BE2C (cell line): ENCODE measurements around the gene SORBS1.

Experiments used
- DNase-seq: peaks from one replicate; pipeline ENCODE4 v3.0.0-alpha.2; 2020
- H3K27me3 ChIP-seq: fragments of 250-450 bp; sonication (Bioruptor Pico); 2 replicates; pipeline ENCODE4 v1.5.1; 2020; ENCODE audit warnings: mild to moderate bottlenecking
- H3K36me3 ChIP-seq: fragments of 250-450 bp; sonication (Bioruptor Pico); 2 replicates; pipeline ENCODE4 v1.5.1; 2020; ENCODE audit warnings: mild to moderate bottlenecking
- H3K4me1 ChIP-seq: fragments of 250-450 bp; sonication (Bioruptor Pico); 2 replicates; pipeline ENCODE4 v1.5.1; 2020
- H3K4me3 ChIP-seq: 2 replicates; pipeline ENCODE4 v1.5.1; 2011; ENCODE audit warnings: low read depth, low read length
- H3K9me3 ChIP-seq: fragments of 250-450 bp; sonication (Bioruptor Pico); 2 replicates; pipeline ENCODE4 v1.5.1; 2020
- CTCF ChIP-seq: IDR thresholded peaks from 2 replicates; pipeline ENCODE4 v1.5.1; 2012; ENCODE audit warnings: mild to moderate bottlenecking, low read depth, low read length

The SORBS1 gene

GRCh38 chr10:95558593-95559320, 2.4 kb downstream of the SORBS1 start:
- Histone ChIP-seq H3K4me1 (no peaks in the 10 kb centered on the region; the same call in 1 of the 2 replicates), H3K4me3 (no peak overlapping the region), H3K9me3 (no peaks in the 10 kb centered on the region), H3K27me3 (peaks cover 28% of the 10 kb centered on the region), H3K36me3 (no peaks in the 10 kb centered on the region)
- no peak for DNase-seq
- no peak for TF ChIP-seq CTCF

DNA sequence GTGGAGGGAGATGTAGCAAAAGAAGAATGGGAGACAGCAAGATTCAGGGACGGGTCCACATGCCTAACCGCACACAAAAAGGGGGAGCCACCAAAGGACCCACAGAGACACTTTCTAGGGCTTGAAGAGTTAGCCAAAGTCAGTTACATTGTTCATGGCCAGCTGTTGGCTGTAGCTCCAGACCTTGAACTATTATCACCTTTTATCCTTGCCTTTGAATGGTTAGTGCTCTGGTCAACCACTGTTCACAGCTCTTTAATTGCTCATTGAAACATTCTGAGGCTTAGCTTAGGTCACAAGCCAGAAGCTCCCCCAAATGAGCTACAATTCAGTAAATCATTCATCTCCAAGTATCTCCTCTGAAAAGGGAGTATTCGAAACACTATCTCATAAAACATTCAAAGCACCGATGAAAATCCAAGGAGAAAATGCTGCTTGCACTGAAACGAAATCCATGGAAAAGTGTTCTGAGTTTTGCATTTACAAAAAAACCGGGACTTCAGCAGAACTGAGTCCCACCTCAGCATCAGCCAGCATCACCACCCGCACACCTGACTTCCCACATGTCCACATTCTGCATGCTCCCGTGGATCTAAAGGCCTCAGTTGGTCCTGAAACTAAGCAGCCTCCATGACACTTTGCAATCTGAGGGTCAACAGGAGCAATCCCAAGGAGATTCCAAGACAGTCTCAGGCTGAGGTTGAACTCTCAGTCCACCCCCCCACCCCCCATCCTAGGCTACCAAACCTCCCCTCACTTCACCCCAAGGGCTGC, 4.0 kb downstream of the SORBS1 start:
- TF ChIP-seq CTCF: no peak
- Histone ChIP-seq H3K4me1 (no peaks in the 10 kb centered on the region; the same call in 1 of the 2 replicates), H3K27me3 (peaks cover 28% of the 10 kb centered on the region), H3K36me3 (no peaks in the 10 kb centered on the region), H3K4me3 (no peak overlapping the region), H3K9me3 (no peaks in the 10 kb centered on the region)
- DNase-seq: no peak

DNA sequence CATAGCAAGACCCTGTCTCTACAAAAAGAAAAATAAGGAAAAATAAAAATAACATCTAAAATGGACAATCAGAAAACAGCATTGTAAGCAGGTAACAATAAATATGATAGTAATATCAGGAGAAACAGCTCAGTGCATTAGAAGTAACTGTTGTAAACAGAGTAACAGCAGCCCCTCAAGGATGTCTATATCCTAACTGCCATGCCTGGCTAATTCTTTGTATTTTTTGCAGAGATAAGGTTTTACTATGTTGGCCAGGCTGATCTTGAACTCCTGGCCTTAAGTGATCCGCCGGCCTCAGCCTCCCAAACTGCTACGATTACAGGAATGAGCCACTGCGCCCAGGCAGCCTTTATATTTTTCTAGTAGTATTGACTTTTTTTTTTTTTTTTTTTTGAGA, 7.5 kb downstream of the SORBS1 start:
- Histone ChIP-seq H3K9me3 (no peaks in the 10 kb centered on the region), H3K4me3 (no peak overlapping the region), H3K36me3 (no peaks in the 10 kb centered on the region), H3K27me3 (peaks cover 9% of the 10 kb centered on the region; the same call in 1 of the 2 replicates), H3K4me1 (no peaks in the 10 kb centered on the region)
- TF ChIP-seq CTCF: no peak
- DNase-seq: no peak

- TF ChIP-seq CTCF: no peak
- Histone ChIP-seq H3K27me3 (0 out of 2 replicates have a peak, but pooled peaks cover under 1% of the 10 kb centered on the region), H3K4me1 (no peaks in the 10 kb centered on the region), H3K36me3 (no peaks in the 10 kb centered on the region), H3K4me3 (no peak overlapping the region), H3K9me3 (no peaks in the 10 kb centered on the region)
- DNase-seq: no peak
Observed at GRCh38 chr10:95552679-95553342, 8.4 kb downstream of the SORBS1 start.

GRCh38 chr10:95550073-95550672, 11.0 kb downstream of the SORBS1 start:
- no peak for DNase-seq
- Histone ChIP-seq H3K4me1 (no peaks in the 10 kb centered on the region), H3K36me3 (no peaks in the 10 kb centered on the region), H3K27me3 (no peaks in the 10 kb centered on the region), H3K9me3 (no peaks in the 10 kb centered on the region), H3K4me3 (no peak overlapping the region)
- no peak for TF ChIP-seq CTCF
